KMS-11 (cell line): ENCODE data around the gene TMEM184C.

Experiments used
- H2AFZ ChIP-seq: fragments of 200-600 bp; sonication (generic); 2 replicates; pipeline ENCODE4 v1.6.1; 2016; ENCODE audit warnings: antibody characterized with exemption, mixed run types, low read depth
- H3K27ac ChIP-seq: fragments of 200-600 bp; sonication (generic); 2 replicates; pipeline ENCODE4 v1.6.1; 2016; ENCODE audit warnings: mild to moderate bottlenecking, mixed run types
- H3K27me3 ChIP-seq: fragments of 200-600 bp; sonication (generic); 2 replicates; pipeline ENCODE4 v1.6.1; 2017; ENCODE audit warnings: mild to moderate bottlenecking, low read depth, mixed run types, moderate library complexity; ENCODE audit not compliant: insufficient read depth
- H3K36me3 ChIP-seq: fragments of 200-600 bp; sonication (generic); 2 replicates; pipeline ENCODE4 v1.6.1; 2017; ENCODE audit warnings: mild to moderate bottlenecking, mixed run types; ENCODE audit not compliant: insufficient read depth
- H3K4me1 ChIP-seq: fragments of 200-600 bp; sonication (generic); 2 replicates; pipeline ENCODE4 v1.6.1; 2016; ENCODE audit warnings: mild to moderate bottlenecking, low read depth, mixed run types; ENCODE audit not compliant: poor library complexity, severe bottlenecking
- H3K4me2 ChIP-seq: fragments of 200-600 bp; sonication (generic); 2 replicates; pipeline ENCODE4 v1.7.0; 2016; ENCODE audit warnings: mild to moderate bottlenecking, mixed run types
- H3K4me3 ChIP-seq: fragments of 200-600 bp; sonication (generic); IDR thresholded peaks from 2 replicates; pipeline ENCODE4 v1.6.1; 2017; ENCODE audit warnings: low read depth, low read length, mixed read lengths; ENCODE audit not compliant: insufficient read depth
- H3K79me2 ChIP-seq: fragments of 200-600 bp; sonication (generic); 2 replicates; pipeline ENCODE4 v1.6.1; 2016; ENCODE audit warnings: low read depth, mixed run types; ENCODE audit not compliant: insufficient read depth
- H3K9ac ChIP-seq: fragments of 200-600 bp; sonication (generic); 2 replicates; pipeline ENCODE4 v1.6.1; 2016; ENCODE audit warnings: mild to moderate bottlenecking, mixed run types
- H4K20me1 ChIP-seq: fragments of 200-600 bp; sonication (generic); 2 replicates; pipeline ENCODE4 v1.6.1; 2016; ENCODE audit warnings: mild to moderate bottlenecking, mixed run types; ENCODE audit not compliant: insufficient read depth
- TF ChIP-seq, protein P1 (sequence below): fragments of 200-600 bp; sonication (generic); conservative IDR thresholded peaks from 2 replicates; pipeline ENCODE4 v1.6.1; 2017; ENCODE audit warnings: low read depth, mild to moderate bottlenecking, antibody characterized with exemption, low read length, moderate library complexity, mixed read lengths

Gene TMEM184C

GRCh38 chr4:147678796-147679549, 61.8 kb downstream of the TMEM184C start:
- Histone ChIP-seq H4K20me1 (no peaks in the 10 kb centered on the region), H3K4me3 (no peak overlapping the region), H3K79me2 (peaks cover 13% of the 10 kb centered on the region), H3K27me3 (no peaks in the 10 kb centered on the region), H3K27ac (no peak overlapping the region), H2AFZ (no peak overlapping the region), H3K36me3 (no peaks in the 10 kb centered on the region), H3K4me1 (peaks cover 8% of the 10 kb centered on the region), H3K4me2 (no peak overlapping the region), H3K9ac (no peak overlapping the region)
- TF ChIP-seq, protein P1, sequence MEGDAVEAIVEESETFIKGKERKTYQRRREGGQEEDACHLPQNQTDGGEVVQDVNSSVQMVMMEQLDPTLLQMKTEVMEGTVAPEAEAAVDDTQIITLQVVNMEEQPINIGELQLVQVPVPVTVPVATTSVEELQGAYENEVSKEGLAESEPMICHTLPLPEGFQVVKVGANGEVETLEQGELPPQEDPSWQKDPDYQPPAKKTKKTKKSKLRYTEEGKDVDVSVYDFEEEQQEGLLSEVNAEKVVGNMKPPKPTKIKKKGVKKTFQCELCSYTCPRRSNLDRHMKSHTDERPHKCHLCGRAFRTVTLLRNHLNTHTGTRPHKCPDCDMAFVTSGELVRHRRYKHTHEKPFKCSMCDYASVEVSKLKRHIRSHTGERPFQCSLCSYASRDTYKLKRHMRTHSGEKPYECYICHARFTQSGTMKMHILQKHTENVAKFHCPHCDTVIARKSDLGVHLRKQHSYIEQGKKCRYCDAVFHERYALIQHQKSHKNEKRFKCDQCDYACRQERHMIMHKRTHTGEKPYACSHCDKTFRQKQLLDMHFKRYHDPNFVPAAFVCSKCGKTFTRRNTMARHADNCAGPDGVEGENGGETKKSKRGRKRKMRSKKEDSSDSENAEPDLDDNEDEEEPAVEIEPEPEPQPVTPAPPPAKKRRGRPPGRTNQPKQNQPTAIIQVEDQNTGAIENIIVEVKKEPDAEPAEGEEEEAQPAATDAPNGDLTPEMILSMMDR = peak; percentile 45; the same call in 1 of the 2 replicates

- Histone ChIP-seq H3K9ac (peak overlapping the region; percentile 73; the same call in 1 of the 2 replicates), H3K4me2 (peak overlapping the region; percentile 88), H3K4me1 (peaks cover 13% of the 10 kb centered on the region), H3K27me3 (no peaks in the 10 kb centered on the region), H2AFZ (peak overlapping the region; percentile 90; the same call in 1 of the 2 replicates), H3K27ac (peak overlapping the region; percentile 63; the same call in 1 of the 2 replicates), H3K36me3 (no peaks in the 10 kb centered on the region), H4K20me1 (no peaks in the 10 kb centered on the region), H3K4me3 (no peak overlapping the region), H3K79me2 (peaks cover 13% of the 10 kb centered on the region)
- TF ChIP-seq, protein P1 = no peak
Measured at GRCh38 chr4:147682755-147683154, 65.6 kb downstream of the TMEM184C start.

- Histone ChIP-seq H3K4me1 (peaks cover 13% of the 10 kb centered on the region), H4K20me1 (no peaks in the 10 kb centered on the region), H2AFZ (peak overlapping the region; percentile 90), H3K27ac (peak overlapping the region; percentile 63), H3K36me3 (no peaks in the 10 kb centered on the region), H3K4me3 (no peak overlapping the region), H3K27me3 (no peaks in the 10 kb centered on the region), H3K79me2 (peaks cover 13% of the 10 kb centered on the region), H3K4me2 (peak overlapping the region; percentile 88), H3K9ac (peak overlapping the region; percentile 73; the same call in 1 of the 2 replicates)
- TF ChIP-seq, protein P1 = no peak
Measured at GRCh38 chr4:147683188-147683591, 66.0 kb downstream of the TMEM184C start.

GRCh38 chr4:147683717-147684700, 66.8 kb downstream of the TMEM184C start, which contains the start of gene PRMT9:
TSS of gene PRMT9 (minus strand) at chr4:147684163. CDS start at chr4:147683987, 176 bp downstream.
- Histone ChIP-seq H3K27ac (peak within 1 kb of the TSS; percentile 63), H3K4me2 (peak within 1 kb of the TSS; percentile 88), H3K4me3 (no peak within 1 kb of the TSS), H3K9ac (peak within 1 kb of the TSS; percentile 73), H4K20me1 (no peaks in the 10 kb centered on the region), H2AFZ (peak within 1 kb of the TSS; percentile 90), H3K4me1 (peaks cover 13% of the 10 kb centered on the region), H3K36me3 (no peaks in the 10 kb centered on the region), H3K79me2 (peaks cover 13% of the 10 kb centered on the region), H3K27me3 (no peaks in the 10 kb centered on the region)
- TF ChIP-seq, protein P1 = no peak
